KBM-7 (cell line): ENCODE results near the gene UBN2.

Source experiments
- DNase-seq: peaks from one replicate; pipeline ENCODE4 v3.0.0-alpha.2; 2015
- in situ Hi-C: fragments of 300-500 bp; cut with MboI; formaldehyde crosslinking; loops from 2 replicates; pipeline ENCODE4 v1.14.3; 2020; ENCODE audit warnings: low sequenced_read_pairs, low pct_unique_long_range_greater_than_20kb, mixed read lengths

UBN2 gene

DNA sequence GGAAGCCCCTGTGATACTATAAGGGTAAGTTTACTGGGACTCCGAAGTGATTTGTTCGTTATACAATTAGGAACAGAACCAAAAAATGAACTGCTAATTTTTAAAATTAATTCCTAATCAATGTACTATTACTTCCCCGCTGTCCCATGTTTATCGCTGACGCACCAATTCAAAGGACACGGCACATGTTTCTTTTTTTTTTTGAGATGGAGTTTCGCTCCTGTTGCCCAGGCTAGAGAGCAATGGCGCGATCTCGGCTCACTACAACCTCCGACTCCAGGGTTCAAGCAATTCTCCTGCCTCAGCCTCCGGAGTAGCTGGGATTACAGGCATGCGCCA, 108.6 kb downstream of the UBN2 start:
- DNase-seq: no peak
- in situ Hi-C loops: no loop called here

DNA sequence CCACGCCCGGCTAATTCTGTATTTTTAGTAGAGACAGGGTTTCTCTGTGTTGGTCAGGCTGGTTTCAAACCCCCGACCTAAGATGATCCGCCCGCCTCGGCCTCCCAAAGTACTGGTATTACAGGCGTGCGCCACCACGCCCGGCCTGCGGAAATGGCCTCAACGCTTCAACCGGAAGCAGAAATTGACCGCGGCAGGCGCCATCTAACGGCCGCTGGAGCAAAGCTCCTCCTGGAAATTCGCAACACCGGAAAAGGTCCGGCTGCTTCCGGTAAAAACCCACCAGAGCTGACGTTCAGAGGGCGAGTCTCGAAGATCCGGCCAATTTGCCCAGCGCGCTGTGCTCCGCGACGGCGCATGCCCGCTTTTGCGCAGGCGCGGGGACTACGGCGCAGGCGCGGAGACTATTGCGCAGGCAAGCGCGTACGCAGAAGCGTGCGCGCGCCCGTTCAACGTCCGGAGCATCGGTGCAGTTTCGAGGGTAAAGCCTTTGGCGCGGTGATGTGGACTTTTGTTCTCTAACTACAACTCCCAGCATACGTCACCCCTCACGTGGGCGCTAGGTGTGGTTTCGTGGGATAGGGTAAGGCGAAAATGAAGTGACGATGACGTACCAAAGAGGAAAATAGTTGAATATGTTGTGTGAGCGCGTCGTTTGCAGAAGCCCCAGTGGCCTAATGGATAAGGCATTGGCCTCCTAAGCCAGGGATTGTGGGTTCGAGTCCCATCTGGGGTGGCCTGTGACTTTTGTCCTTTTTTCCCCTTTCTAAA, 109.2 kb downstream of the UBN2 start:
- DNase-seq: peak; percentile 99
- in situ Hi-C loops: no loop called here

DNA sequence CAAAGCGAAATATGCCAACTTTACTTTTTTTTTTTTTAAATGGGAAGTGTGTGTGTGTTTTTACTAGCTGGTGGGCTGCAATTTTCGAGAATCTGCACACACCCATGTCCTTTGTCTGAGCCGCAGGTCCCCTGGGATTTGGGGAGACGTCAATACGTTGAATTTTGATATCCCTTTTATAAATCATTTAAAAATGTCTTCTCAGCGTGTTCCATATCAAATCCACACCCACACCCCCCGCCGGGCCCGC, 109.7 kb downstream of the UBN2 start:
- in situ Hi-C loops: no loop called here

DNA sequence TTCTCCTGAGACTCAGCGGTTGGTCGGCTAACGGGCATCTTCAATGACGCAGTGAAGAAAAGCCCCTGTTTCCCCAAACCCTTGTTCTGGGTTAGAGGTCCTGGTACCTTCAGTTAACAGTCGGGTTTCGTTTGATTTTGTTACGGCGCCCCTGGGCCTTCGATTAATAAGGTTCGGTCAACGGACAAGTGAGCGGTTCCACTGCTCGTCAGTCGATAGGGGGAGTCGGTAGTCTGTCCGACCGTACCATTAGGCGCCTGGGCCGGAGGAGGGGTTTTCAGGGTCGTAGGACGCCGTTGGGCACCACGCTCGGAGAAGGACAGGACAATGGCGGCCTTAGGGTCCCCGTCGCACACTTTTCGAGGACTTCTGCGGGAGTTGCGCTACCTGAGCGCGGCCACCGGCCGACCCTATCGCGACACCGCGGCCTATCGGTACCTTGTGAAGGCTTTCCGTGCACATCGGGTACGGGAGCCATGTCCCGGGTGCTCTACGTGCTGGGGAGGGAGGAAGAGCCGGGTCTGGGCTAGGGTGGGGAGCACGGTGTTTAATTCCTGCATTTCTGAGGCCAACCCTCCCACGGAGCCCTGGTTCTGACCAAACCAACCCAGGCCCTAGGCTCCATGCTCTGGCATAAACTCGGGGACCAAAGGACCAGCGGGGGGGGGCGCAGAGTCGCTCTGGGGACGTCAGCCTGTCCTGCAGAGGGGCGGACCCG, 110.2 kb downstream of the UBN2 start, which contains the start of gene FMC1:
Gene FMC1, plus strand, starts transcription at position 280 of the 718 bp plus-strand sequence. Its CDS starts 48 bp downstream, at position 328.
- in situ Hi-C loops: no loop called here
- peak; percentile 93 for DNase-seq

More for the DNA sequence above, 109.7 kb downstream of the UBN2 start:
- DNase-seq: no peak

DNA sequence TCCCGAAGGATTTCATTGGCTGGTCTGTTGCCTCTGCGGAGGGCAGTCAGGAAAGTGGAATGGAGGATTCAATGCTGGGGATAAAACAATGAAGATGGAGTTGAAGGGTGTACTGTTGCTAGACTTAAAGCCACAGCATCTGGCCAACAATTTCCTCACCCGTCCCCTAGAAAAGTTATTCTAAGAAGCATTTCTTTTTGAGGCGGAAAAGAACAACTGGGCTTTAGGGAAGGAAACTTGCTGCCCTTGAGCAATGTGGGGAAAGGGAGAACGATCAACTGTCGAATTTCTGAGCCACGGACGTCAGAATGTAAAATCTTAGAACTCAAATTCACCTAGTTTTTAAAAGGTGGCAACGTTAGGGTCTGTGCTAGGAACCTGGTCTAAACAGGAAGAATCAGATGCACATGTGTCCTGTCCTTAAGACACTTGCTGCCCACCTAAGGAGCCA, 110.8 kb downstream of the UBN2 start:
- in situ Hi-C loops: no loop called here
- no peak for DNase-seq

DNA sequence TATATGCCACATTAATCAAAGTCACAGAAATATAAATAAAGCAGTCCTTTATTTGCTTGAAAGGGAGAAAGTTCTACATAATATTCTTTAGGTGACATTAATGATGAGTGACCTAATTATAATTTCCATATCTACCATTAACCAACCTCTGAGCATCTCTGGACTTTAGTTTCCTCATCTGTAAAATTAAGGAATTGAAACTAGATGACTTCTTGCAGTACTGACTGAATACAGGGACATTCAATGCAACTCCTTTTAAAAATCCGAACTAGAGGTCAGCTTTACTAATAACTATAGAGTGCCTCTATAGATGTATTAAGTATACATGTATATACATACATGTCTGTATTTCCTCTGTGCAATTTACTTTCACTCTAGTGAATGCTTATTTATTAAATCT, 114.0 kb downstream of the UBN2 start:
- in situ Hi-C loops: no loop called here
- no peak for DNase-seq

DNA sequence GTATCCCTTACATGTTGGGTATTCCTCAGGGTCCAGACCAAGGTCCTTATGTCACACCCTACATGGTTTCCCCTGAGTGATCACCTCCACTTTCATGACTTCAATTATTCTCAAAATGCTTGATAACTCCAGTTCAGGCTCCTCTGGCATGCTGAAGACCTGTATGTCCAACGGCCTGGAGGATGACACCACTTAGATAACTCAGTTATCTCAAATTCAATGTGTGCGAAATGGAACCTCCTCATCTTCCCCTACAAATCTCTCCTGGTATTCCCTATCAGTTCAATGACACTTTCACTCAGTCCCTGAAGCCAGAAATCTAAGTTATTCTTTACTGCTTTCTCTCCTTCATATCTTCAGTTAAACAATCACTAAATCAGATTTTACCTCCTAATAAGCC, 120.0 kb downstream of the UBN2 start:
- DNase-seq: no peak
- in situ Hi-C loops: no loop called here

DNA sequence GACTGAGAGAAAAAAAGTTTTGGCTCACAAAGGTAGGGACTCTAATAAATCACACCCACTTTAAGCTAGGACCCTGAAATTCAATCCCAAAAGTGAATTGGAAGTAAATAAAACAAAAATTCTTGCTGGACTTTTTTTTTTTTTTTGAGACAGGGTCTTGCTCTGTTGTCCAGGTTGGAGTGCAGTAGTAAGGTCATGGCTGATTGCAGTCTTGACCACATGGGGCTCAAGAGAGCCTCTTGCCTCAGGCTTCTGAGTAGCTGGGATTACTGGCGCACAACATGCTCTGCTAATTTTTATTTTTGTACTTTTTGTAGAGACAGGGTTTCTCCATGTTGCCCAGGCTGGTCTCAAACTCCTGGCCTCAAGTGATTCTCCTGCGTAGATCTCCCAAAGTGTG, 123.7 kb downstream of the UBN2 start:
- in situ Hi-C loops: no loop called here
- DNase-seq: no peak

DNA sequence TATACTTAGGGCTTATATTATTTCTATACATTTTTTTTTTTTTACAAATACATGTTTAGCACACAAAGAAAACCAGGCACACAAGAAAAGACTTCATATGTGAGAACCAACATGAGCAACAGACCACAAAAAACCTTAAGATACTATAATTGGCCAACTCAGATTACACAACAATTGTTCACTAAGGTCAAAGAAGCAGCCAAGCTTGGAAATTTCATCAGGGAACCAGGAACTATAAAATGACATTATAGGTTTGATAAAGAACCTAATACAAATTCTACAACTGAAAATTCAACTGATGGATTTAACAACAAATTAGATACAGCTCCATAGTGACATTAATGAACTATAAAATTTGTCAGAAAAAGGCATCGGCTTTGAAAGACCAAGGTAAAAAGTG, 124.3 kb downstream of the UBN2 start:
- in situ Hi-C loops: no loop called here

More for the DNA sequence above, 124.3 kb downstream of the UBN2 start:
- peak; percentile 23 for DNase-seq
